ENCODE data around the gene LIPC.

LIPC gene

DNA sequence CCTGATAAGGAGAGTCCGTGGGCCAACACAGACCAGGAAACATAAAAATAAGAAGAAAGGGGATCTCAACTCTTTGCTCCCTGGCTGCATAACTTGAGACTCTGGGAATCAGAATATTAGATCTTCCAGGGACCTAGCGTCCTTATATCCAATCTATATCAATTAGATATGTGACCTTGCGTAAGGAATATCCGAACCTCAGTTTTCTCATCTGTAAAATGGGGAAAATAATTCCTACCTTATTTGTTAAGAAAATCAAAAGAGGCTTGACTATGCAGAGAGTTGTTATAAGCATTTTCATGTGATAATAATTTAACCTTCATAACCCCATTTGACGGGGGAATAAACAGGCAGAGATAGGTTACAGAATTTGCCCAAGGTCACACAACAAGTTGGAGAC lies 7.1 kb upstream of the LIPC start:
- TF ChIP-seq CTCF (IDR thresholded peaks at IDR 0.05; ENCODE audit: insufficient read depth, low read length, missing control alignments), result no peak
- CTCF ChIA-PET, result interaction anchor here (0.9 kb wide), 1 partner anchor 346 kb away, joined by 3 read pairs; the partner anchor contains the start of gene MINDY2
- H3K4me3 ChIP-seq (ENCODE audit: low read depth, low read length), result no peak overlapping the region
- no peak for DNase-seq (ENCODE audit: low read depth, low spot score)
- POLR2A ChIA-PET, result no interaction called here

DNA sequence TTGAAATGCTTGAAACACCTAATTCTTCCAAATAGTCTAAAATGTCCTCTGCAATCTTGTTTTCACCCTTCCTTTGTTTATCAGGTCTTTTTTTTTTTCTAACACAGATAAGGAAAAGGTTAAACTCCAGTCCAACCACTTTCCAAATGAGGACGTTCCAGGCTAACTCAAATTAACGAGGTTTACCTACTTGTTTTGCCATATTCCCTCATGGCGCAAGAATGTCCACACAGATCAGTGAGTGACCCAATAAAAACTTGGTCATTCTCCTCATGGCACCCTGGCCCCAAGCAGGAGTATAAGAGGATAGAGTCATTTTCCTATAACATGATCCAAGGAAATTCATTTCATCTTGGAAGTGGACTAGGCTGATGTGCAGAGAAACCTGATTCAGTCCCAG lies 6.6 kb upstream of the LIPC start:
- CTCF ChIA-PET, result interaction anchor here (0.8 kb wide), 1 partner anchor 10 kb away, joined by 3 read pairs; no protein-coding TSS in a partner anchor
- DNase-seq (ENCODE audit: low read depth, low spot score), result no peak
- H3K4me3 ChIP-seq (ENCODE audit: low read depth, low read length), result no peak overlapping the region
- no peak for TF ChIP-seq CTCF (IDR thresholded peaks at IDR 0.05; ENCODE audit: insufficient read depth, low read length, missing control alignments)
- POLR2A ChIA-PET, result no interaction called here

GRCh38 chr15:58425834-58426233 lies 6.0 kb upstream of the LIPC start:
- no peak for DNase-seq (ENCODE audit: low read depth, low spot score)
- no peak for TF ChIP-seq CTCF (IDR thresholded peaks at IDR 0.05; ENCODE audit: insufficient read depth, low read length, missing control alignments)
- ChIA-PET CTCF (interaction anchor here (0.8 kb wide), 1 partner anchor 11 kb away, joined by 3 read pairs; no protein-coding TSS in a partner anchor), POLR2A (no interaction called here)
- H3K4me3 ChIP-seq (ENCODE audit: low read depth, low read length), result no peak overlapping the region

DNA sequence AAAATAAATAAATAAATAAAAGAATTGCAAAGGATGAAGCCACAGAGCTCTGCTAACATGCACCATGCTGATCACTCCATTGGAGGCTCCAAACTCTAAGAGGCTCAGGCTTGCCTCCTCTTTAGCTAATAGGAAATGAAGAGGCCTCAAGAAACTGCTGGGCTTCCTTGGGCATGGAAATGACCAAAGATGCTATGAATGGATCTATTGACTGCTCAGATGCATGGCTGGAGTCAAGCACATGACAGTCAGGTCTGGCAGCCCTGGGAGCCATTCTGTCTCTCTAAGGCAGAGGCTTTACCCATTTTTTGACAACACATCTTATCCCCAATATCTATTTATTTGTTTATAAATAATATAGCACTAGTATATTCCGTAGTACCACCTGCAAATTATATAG lies 5.3 kb upstream of the LIPC start:
- DNase-seq (ENCODE audit: low read depth, low spot score), result no peak
- H3K4me3 ChIP-seq (ENCODE audit: low read depth, low read length), result no peak overlapping the region
- CTCF ChIA-PET, result no interaction called here
- no peak for TF ChIP-seq CTCF (IDR thresholded peaks at IDR 0.05; ENCODE audit: insufficient read depth, low read length, missing control alignments)
- POLR2A ChIA-PET, result no interaction called here

- POLR2A ChIA-PET, result no interaction called here
- no peak for DNase-seq (ENCODE audit: low read depth, low spot score)
- TF ChIP-seq CTCF (IDR thresholded peaks at IDR 0.05; ENCODE audit: insufficient read depth, low read length, missing control alignments), result no peak
- no peak overlapping the region for H3K4me3 ChIP-seq (ENCODE audit: low read depth, low read length)
- CTCF ChIA-PET, result no interaction called here
Measured at GRCh38 chr15:58427987-58428386, 3.8 kb upstream of the LIPC start.

DNA sequence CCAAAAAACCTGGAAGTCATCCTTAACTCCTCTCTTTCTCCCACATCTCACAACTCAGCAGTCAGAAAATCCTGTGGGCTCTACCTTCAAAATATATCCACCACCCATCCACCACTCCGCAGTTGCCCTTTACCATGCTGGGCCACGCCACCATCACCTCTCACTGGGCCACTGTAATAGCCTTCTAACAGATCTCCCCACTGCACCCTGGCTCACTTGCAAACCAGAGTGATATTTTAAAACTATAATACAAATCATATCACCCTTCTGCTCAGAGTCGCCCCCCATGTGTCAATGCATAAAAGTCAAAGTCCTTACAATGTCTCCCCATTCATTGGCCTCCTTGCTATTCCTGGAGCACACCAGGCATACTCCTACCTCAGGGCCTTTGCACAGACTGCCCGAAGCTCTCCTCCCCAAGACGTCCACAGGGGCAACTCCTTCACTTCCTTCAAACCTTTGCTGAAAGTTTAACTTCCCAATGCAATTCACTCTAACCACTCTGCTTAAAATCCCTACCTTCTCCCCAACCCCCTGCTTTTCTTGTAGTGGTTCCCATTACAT lies 1.5 kb upstream of the LIPC start:
- CTCF ChIA-PET, result no interaction called here
- no peak for DNase-seq (ENCODE audit: low read depth, low spot score)
- TF ChIP-seq CTCF (IDR thresholded peaks at IDR 0.05; ENCODE audit: insufficient read depth, low read length, missing control alignments), result no peak
- POLR2A ChIA-PET, result no interaction called here
- H3K4me3 ChIP-seq (ENCODE audit: low read depth, low read length), result no peak overlapping the region

All from AG04449 (cell line).